GM12865 (cell line): ENCODE results near the gene CFAP74.

Experiments used
- DNase-seq: peaks from one replicate; pipeline ENCODE4 v3.0.0; 2010; ENCODE audit warnings: low read depth
- H3K4me3 ChIP-seq: 2 replicates; pipeline ENCODE4 v1.5.1; 2011; ENCODE audit warnings: mild to moderate bottlenecking, low read depth, low read length, control low read depth
- CTCF ChIP-seq: IDR thresholded peaks from 2 replicates; pipeline ENCODE4 v1.5.1; 2011; ENCODE audit warnings: low read length, control low read depth, low read depth, inconsistent platforms; ENCODE audit not compliant: insufficient read depth; ENCODE audit errors: missing control alignments

CFAP74 gene

GRCh38 chr1:1973716-1974642 lies 29.6 kb downstream of the CFAP74 start:
- no peak for DNase-seq
- no peak for TF ChIP-seq CTCF
- H3K4me3 ChIP-seq, result no peak overlapping the region

GRCh38 chr1:1972976-1973715 lies 30.4 kb downstream of the CFAP74 start:
- H3K4me3 ChIP-seq, result no peak overlapping the region
- no peak for TF ChIP-seq CTCF
- DNase-seq, result no peak

GRCh38 chr1:1971688-1972087 lies 31.9 kb downstream of the CFAP74 start:
- no peak for TF ChIP-seq CTCF
- DNase-seq, result no peak
- no peak overlapping the region for H3K4me3 ChIP-seq

GRCh38 chr1:1971017-1971416 lies 32.6 kb downstream of the CFAP74 start:
- H3K4me3 ChIP-seq, result no peak overlapping the region
- no peak for TF ChIP-seq CTCF
- DNase-seq, result no peak

- no peak for DNase-seq
- no peak overlapping the region for H3K4me3 ChIP-seq
- no peak for TF ChIP-seq CTCF
Measured at GRCh38 chr1:1969953-1970716, 33.5 kb downstream of the CFAP74 start.

GRCh38 chr1:1969505-1969900 lies 34.1 kb downstream of the CFAP74 start:
- H3K4me3 ChIP-seq, result no peak overlapping the region
- DNase-seq, result no peak
- TF ChIP-seq CTCF, result no peak
